ENCODE results near the gene ZNF763. TPM values are rescaled to one million over a fixed set of nuclear protein-coding genes. Genes with fewer than 3 reads are reported as not detected.

ZNF763 gene
- total RNA-seq, result 0.53 and 0.86 TPM in 2 replicates

DNA sequence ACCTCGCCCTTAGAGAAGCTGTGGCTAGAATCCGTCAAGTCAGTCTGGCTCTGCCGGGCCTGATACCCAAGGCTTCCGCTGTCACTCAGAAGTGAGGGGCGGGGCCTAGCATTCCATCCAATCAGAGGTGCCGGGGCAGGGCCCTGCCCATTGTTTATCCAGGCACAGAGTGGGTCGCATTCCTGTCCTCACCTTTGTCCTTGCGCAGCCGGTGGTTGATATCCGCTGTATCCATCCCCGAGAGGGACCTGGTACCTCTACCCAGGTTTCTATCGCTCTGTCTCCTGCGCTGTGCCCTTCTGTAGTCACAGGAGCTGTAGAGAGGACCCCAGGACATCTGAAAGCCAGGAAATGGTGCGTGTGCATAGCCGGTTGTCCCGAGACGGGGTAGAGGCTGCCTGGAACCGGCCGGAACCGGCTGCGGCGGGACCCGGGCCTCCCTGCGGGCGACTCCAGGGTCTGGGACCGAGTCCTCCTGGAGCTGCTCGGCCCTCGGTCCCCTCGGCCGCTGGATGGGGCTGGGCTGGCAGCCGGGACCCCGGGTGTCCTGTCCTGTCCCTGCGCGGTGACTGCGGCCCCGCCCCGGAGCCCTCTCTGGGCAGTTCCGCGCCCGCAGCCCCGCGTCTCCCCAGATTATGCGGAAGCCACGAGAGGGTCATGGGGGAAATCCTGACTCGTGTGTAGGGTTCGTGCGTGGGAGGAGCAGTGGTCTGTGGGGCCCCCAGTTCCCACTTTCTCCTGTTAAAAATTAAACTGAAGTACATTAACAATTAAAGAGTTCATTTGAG lies at the start of gene ZNF763:
Gene ZNF763, plus strand, starts transcription at position 183 of the 788 bp plus-strand sequence. Its CDS starts 169 bp downstream, at position 352.

DNA sequence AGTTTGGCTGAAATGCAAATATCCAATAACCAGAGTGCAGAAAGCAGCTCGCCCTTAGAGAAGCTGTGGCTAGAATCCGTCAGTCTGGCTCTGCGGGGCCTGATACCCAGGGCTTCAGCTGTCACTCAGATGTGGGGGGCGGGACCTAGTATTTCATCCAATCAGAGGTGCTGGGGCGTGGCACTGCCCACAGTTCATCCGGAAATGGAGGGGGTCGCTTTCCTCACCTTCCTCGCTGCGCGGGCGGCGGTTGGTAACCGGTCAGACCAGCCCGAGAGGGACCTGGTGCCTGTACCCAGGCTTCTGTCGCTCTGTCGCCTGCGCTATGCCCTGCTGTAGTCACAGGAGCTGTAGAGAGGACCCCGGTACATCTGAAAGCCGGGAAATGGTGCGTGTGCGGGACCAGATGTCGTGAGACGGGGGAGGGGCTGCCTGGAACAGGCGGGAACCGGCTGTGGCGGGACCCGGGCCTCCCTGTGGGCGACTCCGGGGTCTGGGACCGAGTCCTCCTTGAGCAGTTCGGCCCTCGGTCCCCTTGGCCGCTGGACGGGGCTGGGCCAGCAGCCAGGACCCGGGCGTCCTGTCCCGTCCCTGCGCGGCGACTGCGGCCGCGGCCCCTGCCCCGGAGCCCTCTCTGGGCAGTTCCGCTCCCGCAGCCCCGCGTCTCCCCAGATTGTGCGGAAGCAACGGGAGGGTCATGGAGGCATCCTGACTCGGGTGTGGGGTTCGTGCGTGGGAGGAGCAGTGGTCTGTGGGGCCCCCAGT lies 39.8 kb upstream of the ZNF763 start, which contains the start of gene ZNF700:
Gene ZNF700, plus strand, starts transcription at position 222 of the 765 bp plus-strand sequence. Its CDS starts 104 bp downstream, at position 326.

Other genes with a start within 250 kb of the ZNF763 start
- 2.3 and 5.8 TPM in 2 replicates for gene ZNF823, start 226.1 kb upstream of the ZNF763 start, total RNA-seq
- gene ZNF441, start 198.0 kb upstream of the ZNF763 start, total RNA-seq, result 2.3 and 4.3 TPM in 2 replicates
- gene ZNF491, start 166.5 kb upstream of the ZNF763 start, total RNA-seq, result 0.71 TPM in 1 of 2 replicates, not detected in the other
- gene ZNF440, start 150.8 kb upstream of the ZNF763 start, total RNA-seq, result 3.9 and 11.0 TPM in 2 replicates
- gene ZNF439, start 116.3 kb upstream of the ZNF763 start, total RNA-seq, result 0.58 and 1.4 TPM in 2 replicates
- 0.86 and 3.5 TPM in 2 replicates for gene ZNF69, start 77.3 kb upstream of the ZNF763 start, total RNA-seq
- gene ZNF700, start 39.9 kb upstream of the ZNF763 start, total RNA-seq, result 1.4 and 4.6 TPM in 2 replicates
- gene ZNF433, start 70.6 kb downstream of the ZNF763 start, total RNA-seq, result 3.0 and 9.5 TPM in 2 replicates
- 0.18 TPM in 1 of 2 replicates, not detected in the other for gene ZNF878, start 87.9 kb downstream of the ZNF763 start, total RNA-seq
- gene ZNF844, start 99.7 kb downstream of the ZNF763 start, total RNA-seq, result 0.86 and 1.9 TPM in 2 replicates
- 2.6 and 3.0 TPM in 2 replicates for gene ZNF20, start 175.3 kb downstream of the ZNF763 start, total RNA-seq
- gene ZNF625, start 191.7 kb downstream of the ZNF763 start, total RNA-seq, result 1.2 and 3.5 TPM in 2 replicates
- gene ZNF136, start 198.1 kb downstream of the ZNF763 start, total RNA-seq, result 1.4 and 1.9 TPM in 2 replicates